Astrocyte of the cerebellum (primary cell): ENCODE results near the gene QSER1.

Source experiments
- DNase-seq: peaks from one replicate; pipeline ENCODE4 v3.0.0-alpha.2; 2011; ENCODE audit warnings: low read depth
- H3K4me3 ChIP-seq: 2 replicates; pipeline ENCODE4 v1.5.1; 2011; ENCODE audit warnings: mild to moderate bottlenecking, low read depth, low read length, moderate library complexity
- CTCF ChIP-seq: IDR thresholded peaks from 2 replicates; pipeline ENCODE4 v1.5.1; 2012; ENCODE audit warnings: low read length, low read depth, moderate library complexity, mild to moderate bottlenecking; ENCODE audit errors: missing control alignments
- in situ Hi-C: cut with HindIII; loops from 2 replicates; pipeline ENCODE4 v1.10.0; 2017; ENCODE audit warnings: low sequenced_read_pairs

Gene QSER1

GRCh38 chr11:32888805-32889204 is 3.8 kb upstream of the QSER1 start:
- H3K4me3 ChIP-seq, result no peak overlapping the region
- in situ Hi-C loops, result no loop called here
- no peak for TF ChIP-seq CTCF
- DNase-seq, result no peak

GRCh38 chr11:32890843-32891656 is 1.6 kb upstream of the QSER1 start:
- H3K4me3 ChIP-seq, result no peak overlapping the region
- TF ChIP-seq CTCF, result no peak
- in situ Hi-C loops, result no loop called here

GRCh38 chr11:32891657-32892354 is 805 bp upstream of the QSER1 start:
- in situ Hi-C loops, result no loop called here
- peak overlapping the region; percentile 76 for H3K4me3 ChIP-seq
- DNase-seq, result no peak
- TF ChIP-seq CTCF, result no peak

More at GRCh38 chr11:32890843-32891656, 1.6 kb upstream of the QSER1 start:
- DNase-seq, result no peak

GRCh38 chr11:32893093-32893342 is 407 bp downstream of the QSER1 start:
- no peak for TF ChIP-seq CTCF
- DNase-seq, result no peak
- in situ Hi-C loops, result no loop called here
- peak overlapping the region; percentile 76 for H3K4me3 ChIP-seq

GRCh38 chr11:32893343-32894148 is 935 bp downstream of the QSER1 start:
- in situ Hi-C loops, result no loop called here
- DNase-seq, result no peak
- peak; percentile 52 for TF ChIP-seq CTCF

GRCh38 chr11:32894149-32894827 is 1.7 kb downstream of the QSER1 start:
- peak overlapping the region; percentile 76 for H3K4me3 ChIP-seq
- no peak for TF ChIP-seq CTCF
- in situ Hi-C loops, result no loop called here
- DNase-seq, result peak; percentile 74

More at GRCh38 chr11:32893343-32894148, 935 bp downstream of the QSER1 start:
- peak overlapping the region; percentile 76 for H3K4me3 ChIP-seq
